Body of pancreas (tissue), 4 donors: ENCODE measurements around the gene CYP2C8. TPM values are rescaled to one million over a fixed set of nuclear protein-coding genes. Genes with fewer than 3 reads are reported as not detected.
"Not testable (repeated sequence)": the region's sequence is repeated elsewhere in the genome, so short reads cannot be mapped to it uniquely, and the experiment has no call there.

Experiments
- ATAC-seq: fragments of 150-250 bp; one replicate; pipeline ENCODE4 v1.9.1; 2016
- DNase-seq, 4 donors: peaks; one replicate each; pipeline ENCODE4 v3.0.0-alpha.2; 2019
- H3K27ac ChIP-seq, 4 donors: fragments of 200-600 bp; sonication (generic); 1 replicate in 3 of 4; 2 replicates in 1 of 4; pipeline versions ENCODE4 v1.5.1 to v1.6.1; 2016 to 2019; ENCODE audit warnings: mild to moderate bottlenecking in 1 of 4, mixed read lengths in 1 of 4, moderate library complexity in 1 of 4
- H3K27me3 ChIP-seq, 2 donors: fragments of 200-600 bp; sonication (generic); one replicate each; pipeline ENCODE4 v1.6.0; 2016; ENCODE audit warnings: mild to moderate bottlenecking in 1 of 2
- H3K36me3 ChIP-seq, 2 donors: fragments of 200-600 bp; sonication (generic); replicated peaks in 1 of 2; 2 replicates each; pipeline ENCODE4 v1.5.1; 2016; ENCODE audit warnings: low read depth in 2 of 2; ENCODE audit not compliant: insufficient read depth in 1 of 2
- H3K4me1 ChIP-seq: fragments of 200-600 bp; sonication (generic); one replicate; pipeline ENCODE4 v1.6.0; 2016
- H3K4me3 ChIP-seq, 2 donors: fragments of 200-600 bp; sonication (generic); 1 replicate in 1 of 2; 2 replicates in 1 of 2; pipeline ENCODE4 v1.5.1; 2016 to 2019
- H3K9me3 ChIP-seq, 3 donors: fragments of 200-600 bp; sonication (generic); 1 replicate in 2 of 3; 2 replicates in 1 of 3; pipeline ENCODE4 v1.5.1; 2016
- POLR2A ChIP-seq, 3 donors: fragments of 450-650 bp; IDR thresholded peaks; one replicate each; pipeline ENCODE4 v1.6.1; 2016; ENCODE audit warnings: antibody characterized with exemption in 3 of 3, mild to moderate bottlenecking in 2 of 3
- WGBS, 2 donors: methylation state at CpG; one replicate each; pipeline ENCODE4 v1.1.5; 2017; 5-methylcytosine and 5-hydroxymethylcytosine counted together
- intact Hi-C: fragments of 100-400 bp; cut with DNase I; formaldehyde crosslinking; loops from one replicate; pipeline ENCODE4 v1.15.1; 2023
- total RNA-seq, 2 donors: library from RNA; depleted of rRNA; stranded (reverse); fragments of >200 nt; gene quantifications; one replicate each; pipeline ENCODE4 v1.1.0, GENCODE V29; 2016
- TF ChIP-seq, protein P1 (sequence below), 7 experiments: fragments of 450-650 bp in 4 of 7; fragments of 200-600 bp in 3 of 7; sonication (generic) in 3 of 7; IDR thresholded peaks; one replicate each; pipeline ENCODE4 v1.5.1; 2016 to 2019; ENCODE audit warnings: antibody characterized with exemption in 7 of 7

The CYP2C8 gene
- total RNA-seq, result 10 to 100 TPM in 1 of 2 donors, 1 to 10 TPM in 1; 3.4 to 12.9 TPM

DNA sequence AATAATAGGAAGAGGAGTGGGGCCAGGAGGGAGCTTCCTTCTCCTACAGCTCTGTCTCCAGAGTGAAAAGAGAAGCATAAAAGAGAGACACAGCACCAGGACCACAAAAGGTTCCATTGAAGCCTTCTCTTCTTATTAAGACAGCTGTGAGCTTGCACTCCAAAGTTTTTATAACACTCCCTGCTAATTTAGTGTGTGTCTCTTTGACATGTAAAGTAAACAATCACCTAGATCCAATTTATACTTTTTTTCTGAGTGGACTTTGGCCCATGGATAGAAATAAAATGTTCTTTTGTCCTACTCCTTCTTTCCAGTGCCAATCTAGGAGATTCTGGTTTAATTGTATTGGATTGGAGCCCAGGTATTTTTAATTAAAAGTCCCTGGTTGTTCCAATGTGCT is at the start of gene CYP2C8:
Gene CYP2C8 (minus strand): TSS at position 212 of the 400 bp plus-strand sequence. CDS start 95 bp downstream, at position 117.
- no peak within 1 kb of the TSS for H3K4me3 ChIP-seq
- ATAC-seq, result peak; percentile 73

DNA sequence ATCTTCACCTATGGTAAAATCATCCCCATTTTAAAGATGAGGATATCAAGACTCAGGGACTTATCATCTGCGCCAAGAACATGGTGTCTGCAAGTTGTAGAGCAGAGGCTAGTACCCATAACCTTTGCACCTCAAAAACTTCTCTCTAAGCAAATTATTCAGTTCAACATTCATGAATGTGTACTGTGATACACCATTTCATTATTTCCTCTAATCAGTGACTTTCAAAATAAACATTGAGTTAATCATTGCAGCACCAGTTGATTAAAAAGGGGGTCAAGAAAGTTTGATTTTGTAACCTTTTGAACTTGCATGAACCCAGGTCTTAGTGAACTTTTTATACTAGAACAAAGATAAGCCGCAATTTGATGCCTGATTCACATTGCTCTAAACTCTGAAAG is 47.6 kb upstream of the CYP2C8 start:
- DNase-seq (no peak), ATAC-seq (no peak)
- intact Hi-C loops, result no loop called here
- no peaks in the 10 kb centered on the region for H3K9me3 ChIP-seq
- no peaks in the 10 kb centered on the region for H3K36me3 ChIP-seq
- WGBS, 2 donors, result 48 to 60% methylated on average over 2 of the region's 2 CpGs
- H3K4me1 ChIP-seq, result peaks cover 4% of the 10 kb centered on the region
- no peak overlapping the region for H3K27ac ChIP-seq
- TF ChIP-seq, protein P1, sequence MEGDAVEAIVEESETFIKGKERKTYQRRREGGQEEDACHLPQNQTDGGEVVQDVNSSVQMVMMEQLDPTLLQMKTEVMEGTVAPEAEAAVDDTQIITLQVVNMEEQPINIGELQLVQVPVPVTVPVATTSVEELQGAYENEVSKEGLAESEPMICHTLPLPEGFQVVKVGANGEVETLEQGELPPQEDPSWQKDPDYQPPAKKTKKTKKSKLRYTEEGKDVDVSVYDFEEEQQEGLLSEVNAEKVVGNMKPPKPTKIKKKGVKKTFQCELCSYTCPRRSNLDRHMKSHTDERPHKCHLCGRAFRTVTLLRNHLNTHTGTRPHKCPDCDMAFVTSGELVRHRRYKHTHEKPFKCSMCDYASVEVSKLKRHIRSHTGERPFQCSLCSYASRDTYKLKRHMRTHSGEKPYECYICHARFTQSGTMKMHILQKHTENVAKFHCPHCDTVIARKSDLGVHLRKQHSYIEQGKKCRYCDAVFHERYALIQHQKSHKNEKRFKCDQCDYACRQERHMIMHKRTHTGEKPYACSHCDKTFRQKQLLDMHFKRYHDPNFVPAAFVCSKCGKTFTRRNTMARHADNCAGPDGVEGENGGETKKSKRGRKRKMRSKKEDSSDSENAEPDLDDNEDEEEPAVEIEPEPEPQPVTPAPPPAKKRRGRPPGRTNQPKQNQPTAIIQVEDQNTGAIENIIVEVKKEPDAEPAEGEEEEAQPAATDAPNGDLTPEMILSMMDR (IDR thresholded peaks at IDR 0.05), result no peak
- no peak for TF ChIP-seq POLR2A (IDR thresholded peaks at IDR 0.05)
- H3K4me3 ChIP-seq, result no peak overlapping the region
- no peaks in the 10 kb centered on the region for H3K27me3 ChIP-seq

More for the DNA sequence above, at the start of gene CYP2C8:
- no peaks in the 10 kb centered on the region for H3K27me3 ChIP-seq
- intact Hi-C loops, result no loop called here
- no peaks in the 10 kb centered on the region for H3K9me3 ChIP-seq
- peaks cover 55% of the 10 kb centered on the region for H3K4me1 ChIP-seq
- peak within 1 kb of the TSS in 3 of 4 donors; percentile 13 to 30 (median 17) for H3K27ac ChIP-seq
- H3K36me3 ChIP-seq, result no peaks in the 10 kb centered on the region
- DNase-seq, result no peak
- TF ChIP-seq POLR2A (IDR thresholded peaks at IDR 0.05), result no peak
- TF ChIP-seq, protein P1 (IDR thresholded peaks at IDR 0.05), result no peak

DNA sequence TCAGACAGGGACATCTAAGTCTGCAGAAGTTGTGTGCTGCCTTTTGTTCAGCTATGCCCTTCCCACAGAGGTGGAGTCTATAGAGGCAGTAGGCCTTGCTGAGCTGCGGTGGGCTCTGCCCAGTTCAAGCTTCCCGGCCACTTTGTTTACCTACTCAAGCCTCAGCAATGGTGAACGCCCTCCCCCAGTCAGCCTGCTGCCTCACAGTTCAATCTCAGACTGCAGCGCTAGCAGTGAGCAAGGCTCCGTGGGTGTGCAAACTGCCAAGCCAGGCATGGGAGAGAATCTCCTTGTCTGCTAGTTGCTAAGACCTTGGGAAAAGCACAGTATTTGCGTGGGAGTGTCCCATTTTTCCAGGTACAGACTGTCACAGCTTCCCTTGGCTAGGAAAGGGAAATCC is 41.5 kb upstream of the CYP2C8 start:
- DNase-seq, H3K27me3 ChIP-seq, H3K36me3 ChIP-seq, ATAC-seq, intact Hi-C loops, H3K9me3 ChIP-seq, H3K4me3 ChIP-seq, H3K4me1 ChIP-seq, H3K27ac ChIP-seq: not testable (repeated sequence)
- WGBS, 2 donors, result 83% methylated on average over 6 of the region's 6 CpGs; no CpG with 5 or more reads in 1 of the 2 donors

DNA sequence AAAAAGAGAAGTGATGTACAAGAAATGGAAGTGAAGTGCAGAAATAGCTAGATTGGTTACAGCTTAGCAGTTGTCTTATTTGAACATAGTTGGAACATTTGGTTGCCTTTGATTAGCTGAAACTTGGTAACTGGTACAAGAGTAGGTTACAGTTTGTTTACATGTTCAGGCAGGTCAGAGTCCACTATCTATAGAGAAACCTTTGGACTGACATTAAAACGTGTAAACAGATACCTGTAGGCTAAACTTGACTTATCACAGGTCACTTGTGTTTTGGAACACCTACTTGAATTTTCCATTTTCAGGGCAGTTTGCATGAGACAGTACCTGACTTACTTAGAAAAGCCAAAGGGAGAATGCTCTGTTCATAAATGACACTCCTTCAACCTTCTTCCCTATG is 28.5 kb upstream of the CYP2C8 start:
- no peaks in the 10 kb centered on the region for H3K36me3 ChIP-seq
- H3K4me3 ChIP-seq, result no peak overlapping the region
- no peak overlapping the region for H3K27ac ChIP-seq
- H3K27me3 ChIP-seq, result no peaks in the 10 kb centered on the region
- intact Hi-C loops, result no loop called here
- DNase-seq (no peak), ATAC-seq (no peak)
- H3K9me3 ChIP-seq, result no peaks in the 10 kb centered on the region
- peaks cover 9% of the 10 kb centered on the region for H3K4me1 ChIP-seq
- TF ChIP-seq POLR2A (IDR thresholded peaks at IDR 0.05), result no peak
- TF ChIP-seq, protein P1 (IDR thresholded peaks at IDR 0.05), result no peak
- 5 to 22% methylated on average over 1 of the region's 1 CpG for WGBS, 2 donors

DNA sequence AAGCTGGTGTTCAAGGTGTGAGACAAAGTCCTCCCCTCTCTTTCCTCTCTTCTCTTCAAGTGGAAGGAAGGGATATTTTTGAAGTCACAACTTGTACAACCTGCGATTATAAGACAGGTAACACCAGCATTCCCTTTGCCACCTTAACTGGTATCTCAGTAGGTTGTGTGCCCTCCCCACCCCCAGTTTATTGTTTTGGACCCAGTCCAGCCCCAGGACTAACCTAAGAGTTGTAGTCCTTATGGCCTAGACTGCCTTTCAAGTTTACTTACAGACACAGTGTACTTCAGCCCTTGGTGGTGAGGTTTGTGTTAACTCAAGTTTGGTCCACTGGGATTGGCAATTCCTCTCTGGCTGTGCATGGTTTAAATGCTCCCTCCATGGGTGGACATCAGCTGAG is 26.8 kb upstream of the CYP2C8 start:
- Histone ChIP-seq H3K36me3 (no peaks in the 10 kb centered on the region), H3K4me3 (no peak overlapping the region), H3K9me3 (no peaks in the 10 kb centered on the region), H3K4me1 (peaks cover 9% of the 10 kb centered on the region), H3K27ac (no peak overlapping the region), H3K27me3 (no peaks in the 10 kb centered on the region)
- 94 to 100% methylated on average over 1 of the region's 1 CpG for WGBS, 2 donors
- DNase-seq, result no peak
- intact Hi-C loops, result no loop called here
- TF ChIP-seq, protein P1 (IDR thresholded peaks at IDR 0.05), result no peak
- no peak for TF ChIP-seq POLR2A (IDR thresholded peaks at IDR 0.05)
- ATAC-seq, result no peak

DNA sequence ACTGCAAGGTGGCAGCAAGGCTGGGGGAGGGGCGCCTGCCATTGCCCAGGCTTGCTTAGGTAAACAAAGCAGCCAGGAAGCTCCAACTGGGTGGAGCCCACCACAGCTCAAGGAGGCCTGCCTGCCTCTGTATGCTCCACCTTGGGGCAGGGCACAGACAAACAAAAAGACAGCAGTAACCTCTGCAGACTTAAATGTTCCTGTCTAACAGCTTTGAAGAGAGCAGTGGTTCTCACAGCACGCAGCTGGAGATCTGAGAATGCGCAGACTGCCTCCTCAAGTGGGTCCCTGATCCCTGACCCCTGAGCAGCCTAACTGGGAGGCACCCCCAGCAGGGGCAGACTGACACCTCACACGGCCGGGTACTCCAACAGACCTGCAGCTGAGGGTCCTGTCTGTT is 10.3 kb upstream of the CYP2C8 start:
- H3K9me3 ChIP-seq, H3K27me3 ChIP-seq, ATAC-seq, H3K36me3 ChIP-seq, H3K4me3 ChIP-seq, H3K4me1 ChIP-seq, intact Hi-C loops, DNase-seq, H3K27ac ChIP-seq: not testable (repeated sequence)
- 82% methylated on average over 4 of the region's 5 CpGs; no CpG with 5 or more reads in 1 of the 2 donors for WGBS, 2 donors
